GM12878 (cell line): ENCODE measurements around the gene DAPK2. TPM values are rescaled to one million over a fixed set of nuclear protein-coding genes. Genes with fewer than 3 reads are reported as not detected.

ENCODE experiments used
- ATAC-seq: fragments of 200-7000 bp; cut with Tn5 transposase; 3 replicates; pipeline ENCODE4 v1.9.1; 2020; ENCODE audit warnings: mild to moderate bottlenecking, moderate library complexity
- BruUV-seq: library from RNA; stranded (reverse); fragments of 400-500 nt; replicated peaks from 2 replicates; lab custom pipeline; 2021; lab: Mats Ljungman, UMichigan
- CTCF ChIA-PET: fragments of 300-600 bp; sonication (Branson Sonifier 250); formaldehyde crosslinking; extraction: SDS; loops from one replicate; lab custom pipeline; 2021; ENCODE audit warnings: inconsistent platforms; lab: Yijun Ruan, JAX
- POLR2A ChIA-PET: fragments of 350-600 bp; formaldehyde crosslinking; extraction: SDS; loops from one replicate; lab custom pipeline; 2021; ENCODE audit warnings: inconsistent platforms; lab: Charles Lee
- RAD21 ChIA-PET: fragments of 300-600 bp; sonication (Branson Sonifier 250); formaldehyde crosslinking; loops from one replicate; lab custom pipeline; 2023; ENCODE audit warnings: antibody characterized with exemption; ENCODE audit not compliant: unreplicated experiment; lab: Charles Lee
- SMC1A ChIA-PET: fragments of 300-600 bp; sonication (Branson Sonifier 250); formaldehyde crosslinking; loops from one replicate; lab custom pipeline; 2023; ENCODE audit not compliant: unreplicated experiment, uncharacterized antibody; lab: Charles Lee
- DNase-seq: peaks from one replicate; pipeline ENCODE4 v3.0.0-alpha.2; 2011; ENCODE audit warnings: low read depth, low spot score
- FAIRE-seq: peaks from 3 replicates; lab custom pipeline; 2011; peaks lifted over from hg19 to GRCh38; lab: Jason Lieb, UNC
- H2AFZ ChIP-seq: 2 replicates; pipeline ENCODE4 v1.6.0; 2011; ENCODE audit warnings: low read depth, low read length, control low read depth; ENCODE audit not compliant: control insufficient read depth
- H3K27ac ChIP-seq: 2 replicates; pipeline ENCODE4 v1.5.1; 2011; ENCODE audit warnings: control low read depth; ENCODE audit not compliant: control insufficient read depth, insufficient read depth
- H3K27me3 ChIP-seq, 2 experiments: replicated peaks in 1 of 2; 2 replicates each; pipeline versions ENCODE4 v1.6.0 to v1.6.1; 2011; ENCODE audit warnings: low read length in 1 of 2; ENCODE audit not compliant: control insufficient read depth in 2 of 2, insufficient read depth in 2 of 2
- H3K36me3 ChIP-seq, 2 experiments: 2 replicates each; pipeline ENCODE4 v1.5.1; 2011; ENCODE audit warnings: low read length in 1 of 2; ENCODE audit not compliant: control insufficient read depth in 2 of 2, insufficient read depth in 2 of 2
- H3K4me1 ChIP-seq: 2 replicates; pipeline ENCODE4 v1.6.1; 2011; ENCODE audit warnings: mild to moderate bottlenecking, low read length, moderate library complexity, mixed read lengths; ENCODE audit not compliant: control insufficient read depth, insufficient read depth
- H3K4me2 ChIP-seq: 2 replicates; pipeline ENCODE4 v1.6.0; 2011; ENCODE audit warnings: control low read depth; ENCODE audit not compliant: control insufficient read depth, insufficient read depth
- H3K4me3 ChIP-seq: fragments of 200-600 bp; sonication (generic); 2 replicates; pipeline ENCODE4 v1.5.1; 2016
- H3K79me2 ChIP-seq: 2 replicates; pipeline ENCODE4 v1.6.0; 2011; ENCODE audit warnings: low read length; ENCODE audit not compliant: control insufficient read depth, insufficient read depth
- H3K9ac ChIP-seq: 2 replicates; pipeline ENCODE4 v1.8.0; 2011; ENCODE audit warnings: low read length, control low read depth, mixed read lengths; ENCODE audit not compliant: control insufficient read depth, insufficient read depth
- H3K9me3 ChIP-seq: replicated peaks from 3 replicates; pipeline ENCODE4 v1.5.1; 2011; ENCODE audit warnings: mild to moderate bottlenecking, low read length; ENCODE audit not compliant: control insufficient read depth, insufficient read depth
- H4K20me1 ChIP-seq: 2 replicates; pipeline ENCODE4 v1.6.0; 2011; ENCODE audit not compliant: control insufficient read depth, insufficient read depth
- CHD1 ChIP-seq: IDR thresholded peaks from 2 replicates; pipeline ENCODE4 v1.6.1; 2012; ENCODE audit warnings: low read depth, low read length, improper control_type of control experiment
- CHD4 ChIP-seq: fragments of 200-600 bp; sonication (generic); IDR thresholded peaks from 2 replicates; pipeline ENCODE4 v1.6.1; 2016; ENCODE audit warnings: mild to moderate bottlenecking
- IKZF2 ChIP-seq, 2 experiments: fragments of 450-650 bp; IDR thresholded peaks; 2 replicates each; pipeline ENCODE4 v1.6.1; 2017; ENCODE audit warnings: mild to moderate bottlenecking in 2 of 2, moderate library complexity in 2 of 2
- JUND ChIP-seq: IDR thresholded peaks from 2 replicates; pipeline ENCODE4 v1.6.1; 2012; ENCODE audit warnings: low read depth, mild to moderate bottlenecking, low read length, improper control_type of control experiment, moderate library complexity
- KAT2A ChIP-seq: conservative IDR thresholded peaks from 2 replicates; pipeline ENCODE4 v1.6.1; 2011; ENCODE audit warnings: low read depth, low read length; ENCODE audit not compliant: control insufficient read depth
- MAX ChIP-seq: IDR thresholded peaks from 2 replicates; pipeline ENCODE4 v1.6.1; 2012; ENCODE audit warnings: low read depth, low read length, improper control_type of control experiment
- MEF2B ChIP-seq: fragments of 450-650 bp; IDR thresholded peaks from 2 replicates; pipeline ENCODE4 v1.6.1; 2018; ENCODE audit warnings: mild to moderate bottlenecking, moderate library complexity; ENCODE audit not compliant: partially characterized antibody, poor library complexity, severe bottlenecking
- NR2F1 ChIP-seq: fragments of 450-650 bp; conservative IDR thresholded peaks from 2 replicates; pipeline ENCODE4 v1.6.1; 2017; ENCODE audit warnings: mild to moderate bottlenecking
- POLR2AphosphoS5 ChIP-seq: IDR thresholded peaks from 2 replicates; pipeline ENCODE4 v1.6.1; 2011; ENCODE audit warnings: mild to moderate bottlenecking, low read length, inconsistent platforms
- SIN3A ChIP-seq: IDR thresholded peaks from 2 replicates; pipeline ENCODE4 v1.6.1; 2012; ENCODE audit warnings: low read depth, low read length, improper control_type of control experiment
- SMC3 ChIP-seq: IDR thresholded peaks from 2 replicates; pipeline ENCODE4 v1.6.1; 2011; ENCODE audit warnings: low read length, improper control_type of control experiment, borderline replicate concordance
- TBL1XR1 ChIP-seq: IDR thresholded peaks from 2 replicates; pipeline ENCODE4 v1.6.1; 2012; ENCODE audit warnings: low read depth, low read length, improper control_type of control experiment
- TCF3 ChIP-seq: IDR thresholded peaks from 2 replicates; pipeline ENCODE4 v1.6.1; 2012; ENCODE audit warnings: low read depth, mild to moderate bottlenecking, low read length, borderline replicate concordance; ENCODE audit not compliant: insufficient read depth
- ZBTB40 ChIP-seq: fragments of 450-650 bp; IDR thresholded peaks from 2 replicates; pipeline ENCODE4 v1.6.1; 2016; ENCODE audit warnings: mild to moderate bottlenecking, moderate library complexity, borderline replicate concordance
- ZNF24 ChIP-seq: fragments of 450-650 bp; IDR thresholded peaks from 2 replicates; pipeline ENCODE4 v1.6.1; 2017; ENCODE audit warnings: antibody characterized with exemption, mild to moderate bottlenecking
- ZNF687 ChIP-seq: fragments of 450-650 bp; IDR thresholded peaks from 2 replicates; pipeline ENCODE4 v1.6.1; 2017; ENCODE audit warnings: mild to moderate bottlenecking, moderate library complexity
- WGBS: methylation state at CpG from one replicate; pipeline ENCODE4 v1.1.6; 2016; ENCODE audit warnings: low lambda C conversion rate; ENCODE audit not compliant: insufficient replicate concordance, insufficient coverage; ENCODE audit errors: missing lambda C conversion rate; 5-methylcytosine and 5-hydroxymethylcytosine counted together
- in situ Hi-C: fragments of 300-500 bp; cut with MboI; formaldehyde crosslinking; loops from 9 replicates; pipeline ENCODE4 v1.14.3; 2018; ENCODE audit warnings: mixed read lengths
- intact Hi-C: fragments of 100-400 bp; cut with micrococcal nuclease; formaldehyde crosslinking; loops from one replicate; pipeline ENCODE4 v1.14.2; 2022; ENCODE audit not compliant: unreplicated experiment
- polyA plus RNA-seq, 11 experiments: library from polyadenylated mRNA; depleted of rRNA in 4 of 11; unstranded in 6 of 11; stranded (reverse) in 5 of 11; fragments of >200 nt; fragmentation: Nextera tagmentation in 4 of 11; fragmentation: Illumina TruSeq in 1 of 11; extraction: Ambion mirVana in 4 of 11; extraction: Trizol in 1 of 11; gene quantifications; 1 replicate in 1 of 11; 2 replicates in 10 of 11; pipeline versions ENCODE4 v1.2.1 to v1.2.3, GENCODE V29; 2011 to 2016; ENCODE audit warnings: inconsistent platforms in 2 of 11, missing spikeins in 2 of 11, low read depth in 1 of 11
- total RNA-seq, 4 experiments: library from RNA; depleted of rRNA in 3 of 4; stranded (reverse); fragments of >200 nt in 3 of 4; fragmentation: Illumina TruSeq in 1 of 4; extraction: Trizol in 1 of 4; gene quantifications; 2 replicates each; pipeline versions ENCODE4 v1.2.1 to v1.2.3, GENCODE V29; 2013 to 2021

DAPK2 gene
- total and polyA plus RNA-seq, 10 of the 15 experiments (the other 5 are each of a cell fraction or from before 2014, with no cell fraction given), result 0.69 to 8.4 (median 4.1) TPM

GRCh38 chr15:63991706-63992105, 54.6 kb downstream of the DAPK2 start:
- no TSS peak for BruUV-seq
- RAD21 ChIA-PET, result interaction anchor here (1.0 to 10.8 kb wide), 4 partner anchors 9 to 56 kb away, joined by 3 to 104 read pairs (median 4); partner anchors contain the start of gene DAPK2
- DNase-seq (no peak), ATAC-seq (peak; percentile 30), FAIRE-seq (peak; percentile 61)
- in situ Hi-C loops, result no loop called here
- Histone ChIP-seq H3K79me2 (peaks cover 5% of the 10 kb centered on the region; the same call in 1 of the 2 replicates), H3K4me2 (peak overlapping the region; percentile 78), H3K27me3 (no peaks in the 10 kb centered on the region), H3K4me1 (peaks cover 67% of the 10 kb centered on the region), H2AFZ (no peak overlapping the region), H3K27ac (peak overlapping the region; percentile 88), H4K20me1 (no peaks in the 10 kb centered on the region), H3K4me3 (0 out of 2 replicates have a peak overlapping the region, but pooled peaks have one; percentile 29), H3K9ac (peak overlapping the region; percentile 28; the same call in 1 of the 2 replicates), H3K9me3 (no peaks in the 10 kb centered on the region), H3K36me3 (no peaks in the 10 kb centered on the region; a peak in 1 of 4 replicates)
- CTCF ChIA-PET, result interaction anchor here (0.6 to 7.7 kb wide), 10 partner anchors 18 to 239 kb away, joined by 3 to 61 read pairs (median 4); partner anchors contain the start of gene DAPK2
- intact Hi-C loops, result no loop called here
- WGBS, result 0% methylated on average over 3 of the region's 3 CpGs
- SMC1A ChIA-PET, result interaction anchor here (1.0 to 3.0 kb wide), 13 partner anchors 8 to 240 kb away, joined by 3 to 12 read pairs (median 5); partner anchors contain the start of gene DAPK2
- POLR2A ChIA-PET, result interaction anchor here (0.6 kb wide), 1 partner anchor 64 kb away, joined by 3 read pairs; no protein-coding TSS in a partner anchor
- TF ChIP-seq ZNF687, result no peak
- no peak for TF ChIP-seq KAT2A
- 0 out of 2 replicates have a peak, but pooled peaks have one; percentile 31 for TF ChIP-seq TCF3
- no peak for TF ChIP-seq MAX
- TF ChIP-seq TBL1XR1, result no peak
- TF ChIP-seq IKZF2 (IDR thresholded peaks at IDR 0.05), result 0 out of 4 replicates have a peak, but pooled peaks of 1 of the 2 experiments have one; percentile 22
- no peak for TF ChIP-seq CHD4
- TF ChIP-seq ZNF24, result no peak
- no peak for TF ChIP-seq CHD1
- TF ChIP-seq MEF2B, result peak; percentile 78
- TF ChIP-seq SIN3A, result no peak
- no peak for TF ChIP-seq ZBTB40
- peak; percentile 79 for TF ChIP-seq NR2F1
- TF ChIP-seq JUND, result no peak
- no peak for TF ChIP-seq POLR2AphosphoS5
- TF ChIP-seq SMC3, result no peak
